IPS-18a (cell line): Measurements from ENCODE around the gene IFFO2.

Source experiments
- H3K27ac ChIP-seq: one replicate; pipeline ENCODE4 v1.5.1; 2013; ENCODE audit warnings: low read length
- H3K27me3 ChIP-seq: one replicate; pipeline ENCODE4 v1.6.1; 2013; ENCODE audit warnings: mild to moderate bottlenecking, low read length; ENCODE audit not compliant: control insufficient read depth, insufficient read depth
- H3K36me3 ChIP-seq: one replicate; pipeline ENCODE4 v1.6.1; 2013; ENCODE audit warnings: low read depth, low read length; ENCODE audit not compliant: control insufficient read depth
- H3K4me1 ChIP-seq: one replicate; pipeline ENCODE4 v1.6.1; 2013; ENCODE audit warnings: low read depth, low read length; ENCODE audit not compliant: control insufficient read depth
- H3K4me3 ChIP-seq: one replicate; pipeline ENCODE4 v1.5.1; 2013; ENCODE audit warnings: low read length
- H3K9ac ChIP-seq: one replicate; pipeline ENCODE4 v1.6.1; 2013; ENCODE audit warnings: mild to moderate bottlenecking, low read length, moderate library complexity
- H3K9me3 ChIP-seq: one replicate; pipeline ENCODE4 v1.6.1; 2013; ENCODE audit warnings: low read depth, low read length; ENCODE audit not compliant: control insufficient read depth

The IFFO2 gene

GRCh38 chr1:18921516-18922251, 34.8 kb downstream of the IFFO2 start:
- no peaks in the 10 kb centered on the region for H3K9me3 ChIP-seq
- no peaks in the 10 kb centered on the region for H3K27me3 ChIP-seq
- H3K36me3 ChIP-seq = no peaks in the 10 kb centered on the region
- no peaks in the 10 kb centered on the region for H3K4me1 ChIP-seq
- no peak overlapping the region for H3K27ac ChIP-seq
- H3K4me3 ChIP-seq = no peak overlapping the region
- H3K9ac ChIP-seq = no peak overlapping the region

DNA sequence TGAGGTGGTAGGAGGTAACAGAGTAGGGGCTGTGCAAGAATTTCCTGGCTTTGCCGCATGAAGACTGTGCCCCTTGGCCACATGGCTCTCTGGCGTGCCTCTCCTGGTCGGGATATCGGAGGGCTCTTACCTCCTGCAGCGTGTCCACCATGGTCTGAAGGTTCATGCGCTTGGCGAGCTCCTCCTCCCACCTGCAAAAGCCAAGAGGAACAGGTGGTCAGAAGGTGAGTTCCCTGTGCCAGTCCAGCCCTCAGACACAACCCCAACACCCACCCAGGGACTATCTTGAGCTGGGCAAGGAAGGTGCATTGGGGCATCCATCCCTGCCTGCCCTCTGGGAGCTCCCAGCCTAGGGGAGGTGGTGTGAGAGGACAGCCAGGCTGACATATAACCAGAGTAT, 35.5 kb downstream of the IFFO2 start:
- H3K27ac ChIP-seq = no peak overlapping the region
- H3K9ac ChIP-seq = no peak overlapping the region

DNA sequence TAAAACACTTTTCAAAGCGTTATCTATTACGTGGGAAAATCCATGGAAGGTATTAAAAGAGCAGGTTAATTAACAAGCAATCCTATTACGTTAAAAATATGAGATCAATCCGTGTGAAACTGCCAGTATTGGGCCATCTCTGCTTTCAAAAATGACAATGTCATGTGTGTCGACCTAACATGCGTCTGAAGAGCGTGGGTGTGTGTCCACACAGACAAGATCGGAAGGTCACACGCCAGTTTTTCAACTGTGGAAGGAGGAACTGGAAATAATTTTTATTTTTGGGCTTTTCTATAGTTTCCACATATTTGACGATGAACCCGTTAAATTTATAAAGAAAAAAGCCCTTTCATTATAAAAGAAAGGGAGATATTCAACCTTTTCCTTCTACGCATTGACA, 36.5 kb downstream of the IFFO2 start:
- Histone ChIP-seq H3K27ac (no peak overlapping the region), H3K9ac (no peak overlapping the region), H3K36me3 (no peaks in the 10 kb centered on the region), H3K4me3 (no peak overlapping the region), H3K4me1 (no peaks in the 10 kb centered on the region), H3K27me3 (no peaks in the 10 kb centered on the region), H3K9me3 (no peaks in the 10 kb centered on the region)

More for the DNA sequence above, 35.5 kb downstream of the IFFO2 start:
- Histone ChIP-seq H3K27me3 (no peaks in the 10 kb centered on the region), H3K9me3 (no peaks in the 10 kb centered on the region), H3K4me3 (no peak overlapping the region), H3K36me3 (no peaks in the 10 kb centered on the region), H3K4me1 (no peaks in the 10 kb centered on the region)

GRCh38 chr1:18919197-18919905, 37.1 kb downstream of the IFFO2 start:
- Histone ChIP-seq H3K27me3 (no peaks in the 10 kb centered on the region), H3K4me1 (no peaks in the 10 kb centered on the region), H3K4me3 (no peak overlapping the region), H3K9ac (no peak overlapping the region), H3K36me3 (no peaks in the 10 kb centered on the region), H3K9me3 (no peaks in the 10 kb centered on the region), H3K27ac (no peak overlapping the region)

- H3K9ac ChIP-seq = no peak overlapping the region
- no peaks in the 10 kb centered on the region for H3K27me3 ChIP-seq
- no peaks in the 10 kb centered on the region for H3K4me1 ChIP-seq
- H3K36me3 ChIP-seq = no peaks in the 10 kb centered on the region
- no peak overlapping the region for H3K27ac ChIP-seq
- no peaks in the 10 kb centered on the region for H3K9me3 ChIP-seq
- H3K4me3 ChIP-seq = no peak overlapping the region
These were observed 38.1 kb downstream of the IFFO2 start for GRCh38 chr1:18918417-18918816.

- Histone ChIP-seq H3K27ac (no peak overlapping the region), H3K36me3 (no peaks in the 10 kb centered on the region), H3K9ac (no peak overlapping the region), H3K4me1 (no peaks in the 10 kb centered on the region), H3K4me3 (no peak overlapping the region), H3K27me3 (no peaks in the 10 kb centered on the region), H3K9me3 (no peaks in the 10 kb centered on the region)
These were observed 39.2 kb downstream of the IFFO2 start for GRCh38 chr1:18917071-18917799.

GRCh38 chr1:18915341-18915740, 41.1 kb downstream of the IFFO2 start:
- H3K4me3 ChIP-seq = no peak overlapping the region
- no peaks in the 10 kb centered on the region for H3K36me3 ChIP-seq
- H3K27me3 ChIP-seq = no peaks in the 10 kb centered on the region
- H3K9me3 ChIP-seq = no peaks in the 10 kb centered on the region
- H3K4me1 ChIP-seq = no peaks in the 10 kb centered on the region
- no peak overlapping the region for H3K9ac ChIP-seq
- no peak overlapping the region for H3K27ac ChIP-seq

DNA sequence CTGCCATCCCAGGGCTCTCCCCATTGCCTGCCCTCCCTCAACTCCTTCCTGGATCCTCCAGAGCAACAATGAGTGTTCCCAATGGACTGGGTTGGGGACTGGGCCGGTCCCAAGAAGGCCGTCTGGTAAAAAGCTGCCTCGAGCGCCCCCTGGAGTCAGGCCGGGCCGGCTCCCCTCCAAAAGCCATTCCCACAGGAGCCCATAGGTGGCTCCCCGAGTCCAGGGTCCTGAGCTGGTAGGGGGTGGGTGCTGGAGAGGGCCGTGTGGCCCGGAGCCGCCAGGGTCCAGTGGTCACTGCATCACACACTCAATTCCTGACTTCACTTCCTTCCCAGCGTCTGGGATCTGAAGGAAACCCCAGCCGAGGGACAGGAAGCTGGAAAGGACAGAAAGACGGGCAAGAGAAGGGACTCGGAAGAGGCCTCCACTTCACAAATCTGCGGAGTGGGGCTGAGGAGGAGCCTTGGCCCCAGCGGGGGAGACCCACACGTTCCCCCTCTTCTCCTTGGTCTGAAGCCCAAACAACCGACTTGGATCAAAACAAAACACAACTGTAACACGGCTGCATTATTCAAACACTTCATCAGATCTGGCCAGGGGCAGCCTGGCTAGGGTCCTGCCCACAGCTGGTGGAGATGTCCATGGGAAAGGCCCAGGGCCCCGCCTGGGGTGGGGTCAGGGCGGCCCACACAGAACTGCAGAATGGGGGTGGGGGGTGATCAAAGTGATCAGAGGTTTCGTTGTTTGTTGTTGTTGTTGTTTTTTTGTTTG, 43.2 kb downstream of the IFFO2 start:
- Histone ChIP-seq H3K4me1 (no peaks in the 10 kb centered on the region), H3K9ac (no peak overlapping the region), H3K27me3 (no peaks in the 10 kb centered on the region), H3K9me3 (no peaks in the 10 kb centered on the region), H3K4me3 (no peak overlapping the region), H3K36me3 (no peaks in the 10 kb centered on the region), H3K27ac (no peak overlapping the region)

- Histone ChIP-seq H3K9me3 (no peaks in the 10 kb centered on the region), H3K27me3 (no peaks in the 10 kb centered on the region), H3K4me1 (peaks cover 3% of the 10 kb centered on the region), H3K27ac (no peak overlapping the region), H3K36me3 (no peaks in the 10 kb centered on the region), H3K9ac (no peak overlapping the region), H3K4me3 (no peak overlapping the region)
These were observed 43.9 kb downstream of the IFFO2 start for GRCh38 chr1:18912550-18912949.

DNA sequence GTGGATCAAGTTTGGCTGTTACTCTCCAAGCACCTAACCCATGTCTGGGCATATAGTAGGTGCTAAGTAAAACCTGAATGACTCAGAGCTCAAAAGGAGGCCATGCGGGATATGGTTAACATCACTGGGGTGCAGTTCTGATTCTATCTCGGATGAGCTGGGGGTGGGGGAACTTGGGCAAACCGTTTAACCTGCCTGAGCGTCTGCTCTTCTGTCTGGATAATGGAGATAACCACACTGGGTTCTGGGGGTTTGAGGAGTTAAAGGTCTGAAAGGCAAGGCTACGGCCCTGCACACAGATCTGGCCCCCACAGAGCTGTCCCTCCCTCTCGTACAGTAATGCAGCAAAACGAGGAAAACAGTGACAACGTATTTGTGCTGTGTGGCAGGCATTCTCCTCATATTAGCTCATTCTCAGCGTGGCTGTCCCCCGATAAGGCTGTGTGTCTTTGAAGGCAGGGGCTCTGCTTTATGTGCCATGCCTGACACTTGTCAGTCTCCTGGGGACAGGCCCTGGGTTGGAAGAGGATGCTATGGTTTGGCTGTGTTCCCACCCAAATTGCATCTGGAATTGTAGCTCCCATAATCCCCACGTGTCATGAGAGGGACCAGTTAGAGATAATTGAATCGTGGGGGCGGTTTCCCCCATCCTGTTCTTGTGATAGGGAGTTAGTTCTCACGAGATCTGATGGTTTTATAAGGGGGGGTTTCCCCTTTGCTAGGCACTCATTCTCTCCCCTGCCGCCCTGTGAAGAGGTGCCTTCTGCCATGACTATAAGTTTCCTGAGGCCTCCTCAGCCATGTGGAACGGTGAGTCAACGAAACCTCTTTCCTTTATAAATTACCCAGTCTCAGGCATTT, 47.3 kb downstream of the IFFO2 start:
- H3K9me3 ChIP-seq = no peaks in the 10 kb centered on the region
- H3K36me3 ChIP-seq = no peaks in the 10 kb centered on the region
- H3K27ac ChIP-seq = no peak overlapping the region
- H3K27me3 ChIP-seq = peaks cover under 1% of the 10 kb centered on the region
- peaks cover 6% of the 10 kb centered on the region for H3K4me1 ChIP-seq
- no peak overlapping the region for H3K9ac ChIP-seq
- H3K4me3 ChIP-seq = no peak overlapping the region
